ENCODE measurements around the gene PLAC8L1. TPM values are rescaled to one million over a fixed set of nuclear protein-coding genes. Genes with fewer than 3 reads are reported as not detected.

The PLAC8L1 gene
- total and polyA plus RNA-seq, 2 donors from 2014 or later = not detected

DNA sequence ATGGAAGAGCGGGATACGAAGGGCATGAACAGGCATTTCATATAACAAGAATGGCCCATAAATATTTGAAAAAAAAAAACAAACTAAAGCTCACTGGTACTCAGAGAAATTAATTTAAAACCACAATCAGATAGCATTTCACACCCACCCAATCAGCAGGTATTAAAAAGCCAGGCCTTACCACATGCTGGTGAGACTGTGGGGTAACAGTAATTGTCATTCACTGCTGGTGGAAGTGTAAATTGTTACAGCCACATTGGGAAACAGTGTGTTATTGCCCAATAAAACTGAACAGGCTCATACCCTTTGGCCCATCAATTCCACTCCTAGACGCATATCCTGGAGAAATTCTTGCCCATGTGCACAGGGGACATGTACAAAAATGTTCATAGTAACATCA, 66.0 kb downstream of the PLAC8L1 start:
- no peak for FAIRE-seq
- no peaks in the 10 kb centered on the region for H3K36me3 ChIP-seq (ENCODE audit: control insufficient read depth in 2 of 3, insufficient read depth in 3 of 3, low read length in 3 of 3)
- no peaks in the 10 kb centered on the region for H3K9me3 ChIP-seq (ENCODE audit: control insufficient read depth in 2 of 3, insufficient read depth in 1 of 3, low read length in 3 of 3)
- no peaks in the 10 kb centered on the region for H3K4me1 ChIP-seq (ENCODE audit: control insufficient read depth in 2 of 3, insufficient read depth in 2 of 3, low read depth in 1 of 3, low read length in 3 of 3)
- H3K9ac ChIP-seq (ENCODE audit: low read length in 3 of 3) = no peak overlapping the region
- intact Hi-C loops (cut with DNase I) = no loop called here
- DNase-seq = no peak
- TF ChIP-seq, protein P1, sequence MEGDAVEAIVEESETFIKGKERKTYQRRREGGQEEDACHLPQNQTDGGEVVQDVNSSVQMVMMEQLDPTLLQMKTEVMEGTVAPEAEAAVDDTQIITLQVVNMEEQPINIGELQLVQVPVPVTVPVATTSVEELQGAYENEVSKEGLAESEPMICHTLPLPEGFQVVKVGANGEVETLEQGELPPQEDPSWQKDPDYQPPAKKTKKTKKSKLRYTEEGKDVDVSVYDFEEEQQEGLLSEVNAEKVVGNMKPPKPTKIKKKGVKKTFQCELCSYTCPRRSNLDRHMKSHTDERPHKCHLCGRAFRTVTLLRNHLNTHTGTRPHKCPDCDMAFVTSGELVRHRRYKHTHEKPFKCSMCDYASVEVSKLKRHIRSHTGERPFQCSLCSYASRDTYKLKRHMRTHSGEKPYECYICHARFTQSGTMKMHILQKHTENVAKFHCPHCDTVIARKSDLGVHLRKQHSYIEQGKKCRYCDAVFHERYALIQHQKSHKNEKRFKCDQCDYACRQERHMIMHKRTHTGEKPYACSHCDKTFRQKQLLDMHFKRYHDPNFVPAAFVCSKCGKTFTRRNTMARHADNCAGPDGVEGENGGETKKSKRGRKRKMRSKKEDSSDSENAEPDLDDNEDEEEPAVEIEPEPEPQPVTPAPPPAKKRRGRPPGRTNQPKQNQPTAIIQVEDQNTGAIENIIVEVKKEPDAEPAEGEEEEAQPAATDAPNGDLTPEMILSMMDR (IDR thresholded peaks at IDR 0.05; ENCODE audit: borderline replicate concordance, extremely low read depth, insufficient read depth) = no peak
- H3K27ac ChIP-seq (ENCODE audit: low read depth in 2 of 2, low read length in 2 of 2) = no peak overlapping the region
- H3K4me3 ChIP-seq (ENCODE audit: low read length in 3 of 3) = no peak overlapping the region
- no peaks in the 10 kb centered on the region for H3K27me3 ChIP-seq (ENCODE audit: control insufficient read depth, insufficient read depth, low read length)

DNA sequence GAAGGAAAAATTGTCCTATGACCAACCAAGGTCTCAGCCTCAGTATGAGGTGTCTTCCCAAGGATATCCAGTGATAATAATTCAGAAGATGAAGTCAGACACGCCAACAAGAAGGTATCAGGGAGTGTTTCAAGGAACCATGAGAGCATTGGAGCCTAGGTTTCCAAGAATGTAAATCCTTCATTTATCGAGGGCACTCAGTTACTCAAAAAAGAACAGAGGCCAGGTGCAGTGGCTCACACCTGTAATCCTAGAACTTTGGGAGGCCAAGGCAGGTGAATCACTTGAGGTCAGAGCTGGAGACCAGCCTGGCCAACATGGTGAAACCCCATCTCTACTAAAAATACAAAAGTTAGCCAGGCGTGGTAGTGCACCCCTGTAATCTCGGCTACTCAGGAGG, 70.8 kb downstream of the PLAC8L1 start:
- Histone ChIP-seq H3K36me3 (ENCODE audit: control insufficient read depth in 2 of 3, insufficient read depth in 3 of 3, low read length in 3 of 3) (no peaks in the 10 kb centered on the region), H3K27me3 (ENCODE audit: control insufficient read depth, insufficient read depth, low read length) (no peaks in the 10 kb centered on the region), H3K9me3 (ENCODE audit: control insufficient read depth in 2 of 3, insufficient read depth in 1 of 3, low read length in 3 of 3) (no peaks in the 10 kb centered on the region), H3K27ac (ENCODE audit: low read depth in 2 of 2, low read length in 2 of 2) (no peak overlapping the region), H3K9ac (ENCODE audit: low read length in 3 of 3) (no peak overlapping the region), H3K4me1 (ENCODE audit: control insufficient read depth in 2 of 3, insufficient read depth in 2 of 3, low read depth in 1 of 3, low read length in 3 of 3) (no peaks in the 10 kb centered on the region), H3K4me3 (ENCODE audit: low read length in 3 of 3) (no peak overlapping the region)
- TF ChIP-seq, protein P1 (IDR thresholded peaks at IDR 0.05; ENCODE audit: borderline replicate concordance, extremely low read depth, insufficient read depth) = no peak
- DNase-seq (no peak), FAIRE-seq (no peak)
- intact Hi-C loops (cut with DNase I) = no loop called here

Other genes with a start within 250 kb of the PLAC8L1 start
- not detected for gene GRXCR2, start 232.6 kb downstream of the PLAC8L1 start, total RNA-seq
- gene GRXCR2, start 232.6 kb downstream of the PLAC8L1 start, polyA plus RNA-seq (ENCODE audit: insufficient read depth, low read depth, low replicate concordance) = not detected
- gene SH3RF2, start 169.0 kb downstream of the PLAC8L1 start, total RNA-seq = 4.9 TPM
- 1.3 TPM for gene SH3RF2, start 169.0 kb downstream of the PLAC8L1 start, polyA plus RNA-seq (ENCODE audit: insufficient read depth, low read depth, low replicate concordance)
- 87.6 TPM for gene LARS1, start 77.1 kb upstream of the PLAC8L1 start, total RNA-seq
- gene LARS1, start 77.1 kb upstream of the PLAC8L1 start, polyA plus RNA-seq (ENCODE audit: insufficient read depth, low read depth, low replicate concordance) = 36.9 TPM
- gene RBM27, start 98.0 kb upstream of the PLAC8L1 start, total RNA-seq = 19.0 TPM
- 4.9 TPM for gene RBM27, start 98.0 kb upstream of the PLAC8L1 start, polyA plus RNA-seq (ENCODE audit: insufficient read depth, low read depth, low replicate concordance)
- 0.13 TPM for gene POU4F3, start 233.3 kb upstream of the PLAC8L1 start, total RNA-seq
- gene POU4F3, start 233.3 kb upstream of the PLAC8L1 start, polyA plus RNA-seq (ENCODE audit: insufficient read depth, low read depth, low replicate concordance) = not detected